Measurements from ENCODE around the gene ADAMTS17.
A peak's percentile ranks its signal among the peaks of the same experiment; 100 is the strongest.
"Not testable (repeated sequence)": the region's sequence is repeated elsewhere in the genome, so short reads cannot be mapped to it uniquely, and the experiment has no call there.

Gene ADAMTS17

DNA sequence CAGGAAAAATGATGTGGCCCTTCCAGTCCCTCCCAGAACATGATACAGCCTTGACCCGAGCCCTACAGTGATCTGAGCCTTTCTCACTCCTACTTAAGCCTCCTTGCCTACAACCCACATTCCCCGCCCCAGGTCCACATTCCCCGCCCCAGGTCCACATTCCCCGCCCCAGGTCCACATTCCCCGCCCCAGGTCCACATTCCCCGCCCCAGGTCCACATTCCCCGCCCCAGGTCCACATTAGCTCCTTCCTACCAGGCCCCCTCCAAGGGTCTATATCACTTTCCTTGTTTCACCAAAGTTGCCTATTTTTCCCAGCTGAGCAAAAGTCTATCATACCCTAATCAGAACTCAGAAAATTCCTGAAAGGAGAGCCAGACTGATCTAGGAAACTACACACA lies 2.3 kb downstream of the ADAMTS17 start:
- DNase-seq (ENCODE audit: low spot score) = not testable (repeated sequence)

DNA sequence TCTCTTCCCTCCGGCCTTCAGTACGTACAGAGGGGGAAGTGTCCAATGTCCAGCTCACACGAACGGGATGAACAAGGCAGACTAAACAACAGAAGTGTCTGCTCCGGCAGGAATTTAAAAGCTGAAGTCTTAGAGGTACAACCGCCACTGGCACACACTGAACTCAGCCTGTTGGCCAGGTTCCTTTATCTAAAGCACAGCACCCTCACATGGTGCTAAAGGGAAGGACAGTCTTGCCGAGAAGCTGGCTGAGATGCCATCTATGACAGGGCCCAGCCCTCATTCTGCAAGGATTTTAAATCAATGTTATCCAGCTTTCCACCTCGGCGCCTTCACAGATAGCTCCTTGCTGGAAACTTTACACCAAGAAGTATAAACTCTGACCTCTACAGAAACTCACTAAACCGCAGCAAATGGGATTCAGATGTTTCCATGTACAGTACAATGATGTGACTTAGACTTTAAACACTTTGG lies 2.8 kb downstream of the ADAMTS17 start:
- DNase-seq (ENCODE audit: low spot score) = peak; percentile 53

DNA sequence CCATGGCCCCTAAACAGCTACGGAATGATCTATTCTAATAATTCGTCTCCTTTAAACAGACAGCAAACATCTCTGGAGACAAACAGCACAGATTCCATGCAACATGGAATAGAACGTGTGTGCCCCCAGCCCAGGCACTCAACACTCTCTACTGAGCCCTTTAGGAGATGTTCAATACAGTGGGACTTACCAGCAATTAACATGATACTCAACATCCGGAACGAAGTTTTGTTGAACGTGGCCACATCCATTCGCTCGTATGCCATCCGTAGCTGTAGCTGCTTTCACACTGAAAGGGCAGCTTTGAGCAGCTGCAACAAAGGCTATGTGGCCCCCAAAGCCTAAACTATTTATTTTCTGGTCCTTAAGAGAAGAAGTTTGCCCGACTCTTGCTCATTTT lies 3.5 kb downstream of the ADAMTS17 start:
- DNase-seq (ENCODE audit: low spot score) = no peak

DNA sequence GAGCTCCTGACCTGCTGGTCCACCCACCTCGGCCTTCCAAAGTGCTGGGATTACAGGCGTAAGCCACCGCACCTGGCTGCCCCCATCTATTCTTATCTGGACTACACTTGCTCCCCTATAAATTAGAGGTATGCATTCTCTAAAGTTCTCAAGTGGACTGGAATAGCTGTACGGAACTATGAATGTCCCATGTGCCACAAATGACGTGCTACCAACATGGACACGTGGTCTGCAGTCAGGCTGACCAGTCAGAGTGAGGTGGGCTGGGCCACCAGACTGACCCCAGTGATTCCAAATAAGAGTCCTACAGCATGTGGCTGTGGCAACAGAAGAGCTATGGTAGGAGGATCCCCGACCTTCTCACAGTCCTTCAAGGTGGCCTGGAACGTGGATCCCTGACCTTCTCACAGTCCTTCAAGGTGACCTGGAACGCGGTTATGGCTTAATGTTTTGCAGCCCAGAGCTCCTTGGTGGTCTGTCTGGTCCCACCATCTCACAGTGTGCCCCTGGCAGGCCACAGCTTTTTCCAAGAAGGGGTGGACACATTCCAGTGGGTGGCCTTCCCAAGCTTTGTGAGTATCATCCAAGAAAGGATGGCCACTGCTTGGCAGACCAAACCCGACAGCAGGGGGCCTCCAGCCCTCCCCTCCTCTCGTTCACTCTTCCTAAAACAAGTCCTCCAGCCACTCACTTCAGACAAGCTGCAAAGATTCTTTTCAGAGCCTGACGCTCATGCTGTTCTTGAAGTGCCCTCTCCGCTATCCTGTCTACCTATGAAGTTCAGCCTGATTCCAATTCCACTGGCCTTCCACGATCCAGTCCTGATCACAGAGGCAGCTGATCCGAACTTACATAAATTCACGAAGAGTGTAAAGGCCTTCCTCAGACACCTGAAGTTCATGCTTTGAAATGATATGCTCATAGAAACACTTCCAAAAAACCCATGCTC lies 4.4 kb downstream of the ADAMTS17 start:
- no peak for DNase-seq (ENCODE audit: low spot score)

DNA sequence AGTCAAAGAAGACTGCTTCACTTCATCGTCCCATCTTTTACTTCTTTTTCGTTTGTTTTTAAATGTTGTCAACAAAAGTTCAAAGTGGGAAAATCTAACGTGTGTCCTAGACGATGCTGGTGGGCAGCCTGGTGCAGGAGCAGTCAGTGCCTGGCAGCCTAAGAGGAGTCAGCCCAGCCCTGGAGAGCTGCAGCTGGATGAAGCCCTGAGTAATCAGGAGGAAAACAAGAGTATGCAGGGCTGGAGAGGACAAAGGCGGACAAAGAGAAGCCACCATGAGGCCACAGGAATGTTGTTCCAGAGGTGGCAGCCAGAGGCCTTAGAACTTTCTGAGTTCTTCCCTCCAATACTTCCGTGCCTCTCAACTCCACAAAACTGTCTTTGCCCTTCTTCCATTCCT lies 5.7 kb downstream of the ADAMTS17 start:
- DNase-seq (ENCODE audit: low spot score) = no peak

DNA sequence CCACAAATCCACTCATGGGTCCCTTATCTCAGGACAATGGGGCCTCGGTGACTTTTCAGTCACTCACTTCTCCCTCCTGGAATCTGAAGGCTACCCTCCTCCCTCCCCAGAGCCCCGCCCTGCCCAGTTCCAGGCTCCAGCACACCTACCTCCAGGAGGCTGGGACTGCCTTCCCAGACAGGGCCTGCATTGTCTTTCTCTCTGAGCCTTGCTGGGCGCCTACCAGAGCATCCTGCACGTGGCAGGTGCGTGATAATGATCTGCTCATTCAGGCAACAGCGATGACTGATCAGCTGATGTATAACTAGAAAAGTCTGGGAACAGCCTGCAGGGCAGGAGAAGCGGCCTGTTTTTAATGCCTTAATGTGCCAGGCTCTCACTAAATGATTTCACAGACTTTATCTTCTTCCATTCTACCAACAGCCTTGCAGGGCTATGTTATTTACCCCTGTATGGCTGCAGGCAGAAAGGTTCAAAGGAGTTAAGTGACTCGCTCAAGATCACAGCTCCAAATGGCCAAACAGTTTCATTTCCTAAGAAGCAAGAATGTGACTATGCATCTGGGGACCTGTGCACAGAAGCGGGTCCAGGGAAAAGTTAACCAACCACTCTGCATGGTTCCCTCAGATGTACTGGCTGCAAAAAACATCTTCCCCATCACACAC lies 6.3 kb downstream of the ADAMTS17 start:
- DNase-seq (ENCODE audit: low spot score) = no peak

DNA sequence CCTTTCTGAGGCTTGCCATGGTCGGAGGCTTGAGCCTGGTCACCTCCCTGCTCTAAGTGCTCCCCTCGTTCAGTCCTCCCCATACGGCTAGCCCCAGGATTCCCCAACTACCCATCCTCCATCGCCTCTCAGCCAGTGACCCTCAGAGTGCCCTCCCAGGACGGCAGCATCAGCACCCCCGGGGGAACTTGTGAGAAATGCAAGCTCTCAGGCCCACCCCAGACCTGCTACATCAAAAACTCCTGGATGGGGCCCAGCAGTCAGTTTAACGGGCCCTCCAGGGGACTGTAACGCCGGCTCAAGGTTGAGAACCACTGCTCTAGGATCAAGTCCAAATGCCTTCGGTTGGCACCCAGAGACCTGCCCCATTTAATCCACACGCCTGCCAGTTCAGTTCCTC lies 6.9 kb downstream of the ADAMTS17 start:
- DNase-seq (ENCODE audit: low spot score) = no peak

DNA sequence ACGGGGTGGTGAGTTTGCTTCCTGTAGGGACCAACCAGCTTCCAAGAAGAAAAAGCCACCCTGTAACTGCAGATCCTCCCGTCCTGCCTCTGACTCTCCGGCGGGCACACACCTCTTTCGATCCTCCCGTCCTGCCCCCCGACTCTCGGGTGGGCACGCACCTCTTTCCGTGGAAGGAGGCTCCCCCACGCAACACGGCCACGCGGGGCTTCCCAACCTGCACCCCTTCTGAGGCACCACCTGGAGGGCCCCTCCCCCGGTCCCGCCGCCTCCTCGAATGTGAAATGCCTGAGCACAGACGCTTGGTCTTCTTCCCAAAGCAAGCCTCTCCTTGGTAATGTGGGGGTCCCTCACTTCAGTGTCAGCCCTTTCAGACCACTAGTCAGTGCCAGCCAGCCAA lies 7.3 kb downstream of the ADAMTS17 start:
- no peak for DNase-seq (ENCODE audit: low spot score)

DNA sequence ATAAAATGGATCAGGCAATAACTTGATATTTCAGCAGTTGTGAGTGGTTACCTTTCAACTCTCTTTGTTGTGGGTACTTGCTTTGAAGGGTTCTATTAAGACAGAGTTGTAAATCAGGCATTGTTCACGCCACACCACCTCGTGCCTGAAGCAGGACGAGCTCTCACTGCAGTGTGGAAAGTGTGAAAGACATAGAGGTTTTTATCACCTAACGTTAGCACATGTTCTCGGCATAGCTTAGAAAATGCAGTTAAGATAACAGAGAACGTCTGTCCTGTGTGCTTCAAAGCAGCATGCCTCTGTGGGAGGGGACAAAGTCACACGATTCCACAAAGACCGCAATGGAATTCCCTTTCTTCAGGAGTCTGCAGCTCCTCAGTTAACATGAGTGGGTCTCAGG lies 7.8 kb downstream of the ADAMTS17 start:
- no peak for DNase-seq (ENCODE audit: low spot score)

DNA sequence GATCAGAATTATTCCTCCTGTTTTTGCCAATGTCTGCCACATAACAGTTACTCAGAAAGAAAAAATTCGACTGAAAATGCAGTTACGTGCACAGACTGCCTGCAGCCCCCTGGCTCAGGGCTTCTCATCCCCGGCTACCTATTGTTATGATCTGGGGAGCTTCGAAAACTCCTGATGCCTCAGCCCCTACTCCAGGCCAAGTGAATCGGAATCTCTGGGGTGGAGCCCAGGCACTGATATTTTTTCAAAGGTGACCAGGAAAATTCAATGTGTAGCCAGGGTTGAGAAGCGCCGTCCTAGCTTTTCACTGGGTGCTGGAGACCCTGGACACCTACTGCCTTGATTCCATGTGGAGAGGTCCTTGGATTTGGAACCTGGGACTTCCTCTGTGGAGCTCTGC lies 8.5 kb downstream of the ADAMTS17 start:
- no peak for DNase-seq (ENCODE audit: low spot score)

DNA sequence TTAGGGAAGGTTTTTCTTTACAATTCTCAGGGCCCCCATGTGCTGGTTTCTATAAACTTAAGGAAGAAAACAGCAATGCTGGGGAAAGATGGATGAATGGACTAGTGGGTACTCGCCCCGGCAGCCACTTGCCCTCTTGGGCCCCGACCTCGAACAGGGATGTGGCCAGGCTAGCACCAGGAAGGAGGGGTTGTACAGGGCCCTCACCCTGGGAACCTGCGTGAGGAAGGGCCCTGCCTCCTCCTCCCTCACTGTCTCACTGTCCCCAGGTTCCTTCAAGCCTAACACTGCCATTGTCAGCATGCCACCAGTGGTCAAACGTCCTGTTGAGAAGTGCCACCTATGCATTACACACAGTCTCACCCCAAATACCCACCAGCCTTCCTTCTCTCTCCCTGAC lies 9.1 kb downstream of the ADAMTS17 start:
- no peak for DNase-seq (ENCODE audit: low spot score)

DNA sequence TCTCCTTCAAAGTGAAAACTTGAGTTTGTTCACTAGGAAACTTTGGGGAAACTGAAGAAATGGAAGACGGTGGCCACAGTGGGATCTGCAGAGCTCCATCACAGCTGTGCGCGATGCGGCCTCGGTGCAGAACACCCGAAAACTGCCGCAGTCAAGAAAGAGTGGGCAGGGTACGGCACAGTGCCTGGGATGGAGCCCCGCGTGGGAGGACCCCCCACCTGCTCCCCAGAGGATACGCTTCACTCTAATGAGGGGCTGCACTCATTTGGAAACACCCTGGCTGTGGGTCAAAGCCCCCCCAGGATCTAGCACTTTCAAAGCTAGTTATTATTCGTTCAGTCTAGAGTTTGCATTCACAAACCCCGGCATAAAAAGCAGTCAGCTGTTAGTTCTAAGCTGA lies 9.5 kb downstream of the ADAMTS17 start:
- no peak for DNase-seq (ENCODE audit: low spot score)

DNA sequence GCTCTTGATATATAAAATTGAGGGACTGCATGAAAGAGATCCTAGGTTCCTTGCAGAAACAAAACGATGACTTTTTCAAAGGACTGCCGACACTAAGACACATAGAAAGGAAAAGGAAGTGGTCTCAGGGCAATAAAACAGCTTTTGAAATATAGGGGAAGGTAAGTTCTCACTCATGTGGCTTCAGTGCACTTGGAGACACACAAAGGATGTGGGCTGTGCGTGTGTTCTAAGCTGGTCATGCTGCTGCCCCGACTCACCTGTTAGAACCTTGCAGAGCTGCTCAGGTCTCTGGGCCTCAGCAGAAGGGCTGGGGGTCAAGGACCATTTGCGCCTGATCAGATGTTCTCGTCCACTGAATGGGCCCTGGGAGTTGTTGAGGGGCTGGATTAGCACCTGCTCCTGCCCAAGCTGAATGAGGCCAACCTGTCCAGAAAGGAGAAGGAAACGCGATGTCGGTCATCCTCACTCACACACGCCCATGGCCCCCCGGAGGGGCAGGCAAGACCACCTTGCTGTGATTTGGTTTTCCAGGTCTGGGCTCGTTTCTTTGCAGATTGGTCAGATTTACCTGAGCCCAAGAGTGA lies 11.1 kb downstream of the ADAMTS17 start:
- DNase-seq (ENCODE audit: low spot score) = no peak

DNA sequence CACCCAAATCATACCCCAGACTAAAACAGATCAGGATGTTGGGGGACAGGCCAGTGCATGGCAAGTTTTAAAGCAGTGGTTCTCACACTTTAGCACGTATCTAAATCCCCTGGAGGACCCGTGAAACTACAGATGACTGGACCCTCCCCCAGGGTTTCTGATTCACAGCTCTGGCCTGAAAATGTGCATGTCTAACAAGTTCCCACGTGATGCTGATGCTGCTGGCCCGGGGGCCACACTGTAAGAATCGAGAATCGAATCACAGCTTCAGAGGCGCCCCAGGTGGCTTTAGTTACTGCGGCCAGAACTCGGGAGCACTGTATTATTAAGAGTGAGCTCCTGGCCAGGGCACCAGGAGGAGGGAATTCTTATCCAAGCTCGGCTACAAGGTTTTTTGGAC lies 11.6 kb downstream of the ADAMTS17 start:
- no peak for DNase-seq (ENCODE audit: low spot score)

DNA sequence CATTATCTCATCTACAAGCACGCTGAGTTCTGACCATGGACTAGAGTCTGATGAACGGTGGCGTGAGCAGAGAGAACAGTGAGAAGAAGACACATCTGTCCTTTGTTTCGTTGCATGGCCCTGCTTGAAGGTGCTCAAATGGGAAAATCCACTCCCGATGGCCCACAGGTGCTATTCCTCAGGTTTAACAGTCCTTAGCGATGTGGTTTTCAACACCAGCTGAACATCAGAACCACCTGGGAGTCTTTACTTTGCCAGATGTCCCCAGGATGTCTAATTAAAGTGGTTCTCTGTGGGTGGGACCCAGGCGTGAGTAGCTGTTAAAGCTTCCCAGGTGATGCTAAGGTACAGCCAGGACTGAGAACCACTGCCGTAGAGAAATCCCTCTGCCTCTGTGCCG lies 13.0 kb downstream of the ADAMTS17 start:
- no peak for DNase-seq (ENCODE audit: low spot score)

DNA sequence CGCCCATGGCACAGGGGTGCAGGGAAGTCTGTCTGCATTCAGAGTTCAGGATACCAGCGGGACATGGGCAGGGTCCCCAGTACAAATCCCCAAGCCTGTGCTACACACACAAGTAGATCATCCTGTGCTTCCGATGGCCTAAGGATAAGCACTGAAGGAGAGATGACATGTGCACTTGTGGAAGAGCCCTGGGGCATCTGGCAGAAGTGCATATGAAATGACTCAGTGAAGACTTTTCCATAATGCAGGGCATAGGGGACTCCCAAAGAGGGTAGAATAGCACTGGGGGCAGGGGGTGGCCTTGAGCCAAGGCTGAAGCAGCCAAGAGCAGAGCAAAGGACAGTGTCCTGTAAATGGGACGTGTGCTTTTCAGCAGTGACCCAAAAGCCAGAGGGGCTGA lies 22.9 kb downstream of the ADAMTS17 start:
- no peak for DNase-seq (ENCODE audit: low spot score)

DNA sequence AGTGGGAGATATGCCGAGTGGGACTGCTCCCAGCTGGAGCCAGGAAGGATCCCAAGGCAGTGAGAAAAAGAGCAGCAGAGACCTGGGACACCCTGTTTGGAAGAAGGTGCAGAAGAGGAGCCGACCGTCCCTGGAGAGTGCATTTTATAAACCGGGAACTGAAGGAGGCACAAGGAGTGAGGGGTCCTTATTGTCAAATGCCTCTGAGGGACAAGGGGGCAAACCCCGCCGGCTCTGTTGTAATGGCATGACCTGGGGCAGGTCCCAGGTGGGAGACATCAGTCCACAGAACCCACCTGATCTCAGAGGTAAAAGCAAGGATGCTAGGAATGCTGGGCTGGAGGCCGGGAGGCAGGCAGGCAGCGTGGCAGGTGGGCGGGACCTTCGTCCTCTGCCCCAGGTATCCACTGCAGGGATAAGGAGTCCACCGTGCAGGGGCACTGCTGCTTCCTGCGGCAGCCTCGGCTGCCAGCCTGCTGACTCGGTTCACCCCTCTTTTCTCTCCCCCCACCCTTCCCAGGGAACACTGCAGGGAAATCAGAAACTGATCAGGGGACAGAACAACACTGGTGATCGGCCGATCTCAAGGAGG lies 26.9 kb downstream of the ADAMTS17 start:
- DNase-seq (ENCODE audit: low spot score) = no peak

DNA sequence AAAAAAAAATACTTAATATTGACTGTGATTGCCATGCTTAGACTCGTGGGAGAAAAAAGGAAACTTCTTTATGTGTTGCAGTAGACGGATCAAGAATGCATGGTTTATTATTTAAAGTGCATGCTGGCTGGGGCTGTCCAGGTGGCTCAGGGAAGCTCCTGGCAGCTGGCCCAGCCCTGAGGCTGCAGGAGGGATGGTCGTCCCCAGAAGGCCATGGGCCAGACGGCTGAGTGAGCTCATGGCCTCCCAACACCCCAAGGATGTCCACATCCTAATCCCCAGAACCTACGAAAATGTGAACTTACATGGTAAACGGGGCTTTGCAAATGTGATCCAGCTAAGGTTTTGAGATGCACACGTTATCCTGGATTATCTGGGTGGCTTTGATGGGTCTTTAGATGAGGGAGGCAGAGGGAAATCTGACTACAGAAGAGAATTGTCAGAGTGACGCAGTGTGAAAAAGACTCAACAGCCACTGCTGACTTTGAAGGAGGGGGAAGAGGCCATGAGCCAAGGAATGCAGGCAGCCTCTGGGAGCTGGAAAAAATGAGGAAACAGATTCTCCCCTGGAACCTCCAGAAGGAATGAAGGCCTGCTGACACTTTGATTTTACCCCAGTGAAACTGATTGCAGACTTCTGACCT lies 29.8 kb downstream of the ADAMTS17 start:
- DNase-seq (ENCODE audit: low spot score) = no peak

DNA sequence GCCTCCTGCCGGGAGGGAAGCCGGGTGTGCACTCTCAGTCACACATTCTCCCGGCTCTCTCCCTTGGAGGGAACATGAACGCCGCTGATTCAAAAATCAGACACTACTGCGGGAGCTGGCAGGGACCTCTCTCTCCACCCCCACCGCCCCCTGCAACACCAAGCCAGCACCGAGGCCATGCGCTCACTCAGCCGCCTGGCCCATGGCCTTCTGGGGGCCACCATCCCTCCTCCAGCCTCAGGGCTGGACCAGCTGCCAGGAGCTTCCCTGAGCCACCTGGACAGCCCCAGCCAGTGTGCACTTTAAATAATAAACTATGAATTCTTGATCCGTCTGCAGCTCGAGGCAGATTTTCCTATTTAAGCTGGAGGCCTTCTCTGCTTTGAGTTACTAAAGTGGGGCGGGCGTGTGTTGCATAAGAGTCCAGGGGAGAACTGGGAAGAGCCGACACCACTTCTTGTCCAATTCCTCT lies 30.6 kb downstream of the ADAMTS17 start:
- no peak for DNase-seq (ENCODE audit: low spot score)

DNA sequence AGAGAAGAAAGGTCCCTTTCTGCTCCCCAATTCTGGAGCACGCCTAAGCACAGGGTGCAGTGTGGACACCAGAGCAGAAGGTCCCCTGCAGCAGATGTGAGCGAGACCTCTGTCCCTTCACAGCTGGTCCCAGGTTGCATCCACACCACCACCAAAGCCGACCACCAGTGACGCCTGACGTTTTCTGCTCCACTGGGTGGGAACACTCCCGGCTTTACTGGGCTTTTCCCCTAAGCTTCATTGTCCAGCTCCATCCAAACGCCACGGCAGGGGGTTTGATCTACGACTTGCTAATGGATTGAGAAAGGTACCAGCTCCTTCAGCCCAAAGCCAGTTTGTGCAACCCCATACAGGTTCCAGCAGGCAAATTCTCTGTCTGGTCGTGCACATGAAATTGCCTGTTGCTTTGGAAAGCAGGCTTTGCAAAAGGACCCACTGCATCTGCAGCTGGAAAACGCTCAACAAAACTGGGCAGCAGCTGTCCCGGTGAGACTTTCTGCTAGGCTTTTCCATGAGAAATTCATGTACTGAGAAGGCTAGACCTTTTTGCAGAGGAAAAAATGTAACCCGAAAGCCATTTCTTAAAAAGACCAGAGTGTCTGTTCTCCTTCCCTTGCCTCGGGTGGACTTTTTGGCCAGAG lies 31.1 kb downstream of the ADAMTS17 start:
- DNase-seq (ENCODE audit: low spot score) = no peak

DNA sequence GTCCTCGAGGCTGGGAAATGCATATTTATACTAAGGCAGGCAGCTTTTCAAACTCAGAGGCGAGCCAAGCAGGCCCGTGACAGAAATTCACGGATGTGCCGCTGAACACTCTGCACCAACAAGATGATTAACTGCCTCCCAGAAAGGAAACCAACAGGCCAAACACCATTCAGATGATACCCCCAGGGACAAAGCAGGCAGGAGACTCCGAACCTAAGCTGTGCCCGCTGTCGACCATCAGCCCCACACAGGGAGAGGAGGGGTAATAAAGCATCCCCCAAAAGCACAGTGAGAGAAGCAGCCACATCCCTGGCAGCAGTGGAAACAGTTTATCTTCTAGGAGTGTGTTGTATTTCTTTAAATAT lies 31.8 kb downstream of the ADAMTS17 start:
- no peak for DNase-seq (ENCODE audit: low spot score)

Data from COLO829 (cell line).